IPS-18a (cell line): ENCODE results near the gene MAS1L.

ENCODE experiments used
- H3K27ac ChIP-seq: one replicate; pipeline ENCODE4 v1.5.1; 2013; ENCODE audit warnings: low read length
- H3K27me3 ChIP-seq: one replicate; pipeline ENCODE4 v1.6.1; 2013; ENCODE audit warnings: mild to moderate bottlenecking, low read length; ENCODE audit not compliant: control insufficient read depth, insufficient read depth
- H3K36me3 ChIP-seq: one replicate; pipeline ENCODE4 v1.6.1; 2013; ENCODE audit warnings: low read depth, low read length; ENCODE audit not compliant: control insufficient read depth
- H3K4me1 ChIP-seq: one replicate; pipeline ENCODE4 v1.6.1; 2013; ENCODE audit warnings: low read depth, low read length; ENCODE audit not compliant: control insufficient read depth
- H3K4me3 ChIP-seq: one replicate; pipeline ENCODE4 v1.5.1; 2013; ENCODE audit warnings: low read length
- H3K9ac ChIP-seq: one replicate; pipeline ENCODE4 v1.6.1; 2013; ENCODE audit warnings: mild to moderate bottlenecking, low read length, moderate library complexity
- H3K9me3 ChIP-seq: one replicate; pipeline ENCODE4 v1.6.1; 2013; ENCODE audit warnings: low read depth, low read length; ENCODE audit not compliant: control insufficient read depth

Gene MAS1L

DNA sequence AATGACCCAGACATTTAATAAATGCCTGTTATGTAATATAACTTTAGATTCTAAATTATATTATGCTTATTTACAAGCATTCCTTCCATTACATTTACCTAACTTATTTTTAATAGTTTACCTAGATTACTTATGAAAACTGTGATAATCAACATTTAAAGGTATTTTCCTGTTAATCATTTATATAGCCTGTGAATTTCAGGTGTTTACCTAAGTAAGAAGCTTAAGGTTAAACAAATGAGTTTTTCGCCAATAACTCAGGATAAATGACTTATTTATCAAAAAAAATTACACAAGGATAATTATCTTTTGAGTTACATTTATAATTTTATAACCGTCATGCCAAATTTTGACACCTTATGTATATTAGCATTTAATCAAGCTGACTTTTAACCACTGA, 36.3 kb upstream of the MAS1L start:
- Histone ChIP-seq H3K27ac (no peak overlapping the region), H3K4me3 (no peak overlapping the region), H3K36me3 (no peaks in the 10 kb centered on the region), H3K9ac (no peak overlapping the region), H3K27me3 (no peaks in the 10 kb centered on the region), H3K4me1 (peaks cover 14% of the 10 kb centered on the region), H3K9me3 (peaks cover 10% of the 10 kb centered on the region)

DNA sequence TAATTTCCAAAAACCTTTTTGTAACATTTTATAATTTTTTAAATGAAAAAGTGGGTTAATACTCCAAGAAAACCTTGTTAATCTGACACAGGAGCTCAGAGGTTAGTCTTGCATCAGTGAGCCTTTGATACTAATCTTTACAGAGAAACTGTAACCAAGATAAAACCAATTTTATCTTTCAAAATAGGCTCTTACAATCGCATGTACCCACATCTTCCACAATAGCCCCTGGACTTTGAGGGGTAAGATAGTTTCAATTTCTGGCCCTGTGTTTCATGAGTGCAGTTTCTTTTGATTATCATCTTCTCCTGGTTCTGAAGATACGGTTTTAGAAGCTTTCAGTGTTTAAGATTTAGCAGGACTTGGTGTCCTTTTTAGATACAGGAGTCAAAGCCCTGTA, 34.5 kb upstream of the MAS1L start:
- Histone ChIP-seq H3K27ac (no peak overlapping the region), H3K4me1 (peaks cover 14% of the 10 kb centered on the region), H3K27me3 (no peaks in the 10 kb centered on the region), H3K9ac (no peak overlapping the region), H3K36me3 (no peaks in the 10 kb centered on the region), H3K4me3 (no peak overlapping the region), H3K9me3 (peaks cover 10% of the 10 kb centered on the region)

DNA sequence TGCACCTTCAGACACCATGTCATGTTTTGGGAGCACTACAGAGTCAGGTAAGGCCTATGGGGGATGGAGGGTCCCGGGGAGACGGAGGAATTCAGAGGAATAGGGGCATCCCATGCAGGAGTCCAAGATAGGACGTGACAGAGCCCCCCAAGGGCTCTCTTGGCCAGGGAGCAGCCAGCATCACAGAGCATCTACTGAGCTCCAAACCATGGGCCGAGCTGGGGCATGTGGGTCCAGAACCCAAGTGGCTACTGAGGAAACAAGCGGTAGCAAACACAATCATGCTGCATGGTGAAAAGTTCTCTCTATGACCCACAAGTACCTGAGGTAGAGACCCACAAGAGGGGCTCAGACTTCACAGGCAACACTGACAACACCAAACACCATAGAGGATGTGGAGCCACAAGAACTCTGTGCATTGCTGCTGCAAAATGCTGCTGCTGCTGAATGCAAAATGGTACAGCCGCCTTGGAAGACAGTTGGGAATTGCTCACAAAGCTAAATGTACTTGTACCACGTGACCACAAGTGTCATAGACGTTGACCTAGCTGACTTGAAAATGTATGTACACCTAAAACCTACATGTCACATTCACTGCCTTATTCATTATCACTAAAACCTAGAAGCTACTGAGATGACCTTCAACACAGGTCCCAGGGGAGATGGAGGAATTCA, 33.4 kb upstream of the MAS1L start:
- Histone ChIP-seq H3K4me1 (peaks cover 14% of the 10 kb centered on the region), H3K9ac (no peak overlapping the region), H3K9me3 (peaks cover 10% of the 10 kb centered on the region), H3K36me3 (no peaks in the 10 kb centered on the region), H3K27me3 (no peaks in the 10 kb centered on the region), H3K27ac (no peak overlapping the region), H3K4me3 (no peak overlapping the region)

DNA sequence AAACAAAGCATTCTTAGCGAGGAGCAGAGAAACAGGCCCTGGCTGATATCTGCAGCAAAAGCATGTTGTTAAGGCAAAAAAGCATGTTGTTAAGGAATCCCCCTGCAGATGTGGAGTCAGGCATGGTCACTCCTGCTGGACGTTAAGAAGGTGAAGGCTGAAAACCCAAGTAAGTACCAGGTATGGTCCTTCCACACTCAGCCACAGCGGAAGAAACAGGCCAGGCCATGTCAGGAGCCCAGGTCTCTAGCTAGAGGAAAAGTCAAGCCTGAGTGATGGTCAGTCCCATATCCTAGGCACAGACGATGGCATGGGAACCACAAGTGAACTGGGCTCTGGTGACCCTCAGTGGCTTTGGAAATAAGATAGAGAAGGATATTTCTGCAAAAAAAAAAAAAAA, 32.5 kb upstream of the MAS1L start:
- Histone ChIP-seq H3K27ac (no peak overlapping the region), H3K9me3 (peaks cover 10% of the 10 kb centered on the region), H3K27me3 (no peaks in the 10 kb centered on the region), H3K36me3 (no peaks in the 10 kb centered on the region), H3K4me3 (no peak overlapping the region), H3K4me1 (peaks cover 9% of the 10 kb centered on the region), H3K9ac (no peak overlapping the region)

DNA sequence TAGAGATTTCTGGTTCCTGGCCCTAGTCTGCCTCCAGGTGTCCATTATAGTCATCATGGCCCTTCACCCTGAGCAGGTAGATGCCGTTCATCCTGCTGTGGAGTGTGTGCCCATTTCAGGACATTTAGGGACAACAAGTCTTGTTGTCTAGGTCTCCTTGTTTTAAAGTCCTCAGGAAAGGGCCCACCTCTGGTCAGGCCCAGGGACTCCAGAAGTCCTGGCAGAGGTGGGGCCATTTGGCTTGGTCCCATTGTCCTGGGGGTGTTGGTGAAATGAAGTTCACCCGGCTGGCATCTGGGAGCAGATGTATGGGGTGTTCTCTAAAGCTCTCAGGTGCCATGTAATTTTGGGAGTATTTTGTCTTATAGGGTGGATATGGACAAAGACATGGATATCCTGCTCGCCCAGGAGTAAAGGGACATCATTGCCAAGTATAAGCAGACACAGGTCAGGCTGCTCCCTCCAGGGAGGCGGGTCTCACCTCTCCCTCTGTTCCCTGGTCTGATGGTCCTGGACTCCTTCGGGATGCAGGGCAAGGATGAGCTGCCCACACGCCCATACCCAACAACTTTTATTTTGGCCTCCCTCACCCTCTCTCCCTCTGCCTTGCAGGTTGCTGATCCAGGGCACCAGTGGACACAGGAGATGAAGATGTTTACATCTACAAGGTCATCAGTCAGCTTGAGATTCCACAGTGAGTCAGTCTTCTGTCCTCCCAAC, 31.7 kb upstream of the MAS1L start:
- no peak overlapping the region for H3K4me3 ChIP-seq
- H3K27me3 ChIP-seq, result no peaks in the 10 kb centered on the region
- H3K36me3 ChIP-seq, result no peaks in the 10 kb centered on the region
- peaks cover 10% of the 10 kb centered on the region for H3K9me3 ChIP-seq
- no peak overlapping the region for H3K27ac ChIP-seq
- H3K4me1 ChIP-seq, result peaks cover 1% of the 10 kb centered on the region
- H3K9ac ChIP-seq, result no peak overlapping the region

GRCh38 chr6:29517728-29518440, 30.1 kb upstream of the MAS1L start:
- no peaks in the 10 kb centered on the region for H3K27me3 ChIP-seq
- H3K36me3 ChIP-seq, result no peaks in the 10 kb centered on the region
- peaks cover 4% of the 10 kb centered on the region for H3K9me3 ChIP-seq
- H3K4me1 ChIP-seq, result no peaks in the 10 kb centered on the region
- H3K27ac ChIP-seq, result no peak overlapping the region
- no peak overlapping the region for H3K4me3 ChIP-seq
- no peak overlapping the region for H3K9ac ChIP-seq

- no peak overlapping the region for H3K4me3 ChIP-seq
- no peaks in the 10 kb centered on the region for H3K4me1 ChIP-seq
- H3K9ac ChIP-seq, result no peak overlapping the region
- H3K36me3 ChIP-seq, result no peaks in the 10 kb centered on the region
- H3K27me3 ChIP-seq, result no peaks in the 10 kb centered on the region
- no peak overlapping the region for H3K27ac ChIP-seq
- no peaks in the 10 kb centered on the region for H3K9me3 ChIP-seq
Measured at GRCh38 chr6:29517245-29517644, 29.5 kb upstream of the MAS1L start.

- no peaks in the 10 kb centered on the region for H3K36me3 ChIP-seq
- H3K9ac ChIP-seq, result no peak overlapping the region
- H3K27me3 ChIP-seq, result no peaks in the 10 kb centered on the region
- H3K27ac ChIP-seq, result no peak overlapping the region
- H3K4me1 ChIP-seq, result no peaks in the 10 kb centered on the region
- no peak overlapping the region for H3K4me3 ChIP-seq
- no peaks in the 10 kb centered on the region for H3K9me3 ChIP-seq
Measured at GRCh38 chr6:29516108-29516507, 28.4 kb upstream of the MAS1L start.

GRCh38 chr6:29510746-29511300, 23.1 kb upstream of the MAS1L start:
- Histone ChIP-seq H3K27me3 (no peaks in the 10 kb centered on the region), H3K9ac (no peak overlapping the region), H3K36me3 (no peaks in the 10 kb centered on the region), H3K9me3 (no peaks in the 10 kb centered on the region), H3K4me1 (peaks cover 4% of the 10 kb centered on the region), H3K27ac (no peak overlapping the region), H3K4me3 (no peak overlapping the region)

- Histone ChIP-seq H3K36me3 (no peaks in the 10 kb centered on the region), H3K4me1 (peaks cover 4% of the 10 kb centered on the region), H3K9me3 (no peaks in the 10 kb centered on the region), H3K27me3 (no peaks in the 10 kb centered on the region), H3K9ac (no peak overlapping the region), H3K27ac (no peak overlapping the region), H3K4me3 (no peak overlapping the region)
Measured at GRCh38 chr6:29510202-29510601, 22.4 kb upstream of the MAS1L start.

- Histone ChIP-seq H3K9ac (no peak overlapping the region), H3K4me1 (peaks cover 4% of the 10 kb centered on the region), H3K27me3 (no peaks in the 10 kb centered on the region), H3K9me3 (no peaks in the 10 kb centered on the region), H3K4me3 (no peak overlapping the region), H3K27ac (no peak overlapping the region), H3K36me3 (no peaks in the 10 kb centered on the region)
Measured at GRCh38 chr6:29509711-29510110, 22.0 kb upstream of the MAS1L start.
